ENCODE data around the gene THSD4.

DNA sequence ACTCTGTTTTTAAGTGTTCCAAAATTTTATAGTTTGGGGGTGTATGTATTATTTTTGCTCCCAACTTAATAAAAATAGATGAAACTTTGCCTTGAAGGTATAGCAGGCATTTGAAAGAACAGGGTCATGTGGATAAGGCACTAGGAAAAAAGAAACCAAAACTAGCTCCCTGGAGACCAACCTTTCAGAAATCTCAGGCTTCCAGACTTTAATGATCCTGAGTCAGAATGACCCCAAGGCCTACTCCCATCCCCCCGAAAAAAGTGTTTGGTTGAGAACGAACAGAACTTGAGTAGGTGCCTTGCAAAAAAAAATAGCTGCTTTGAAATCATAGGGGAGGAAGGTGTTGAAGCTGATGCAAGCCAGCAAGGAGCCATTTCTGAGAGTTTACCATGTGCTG is 309.5 kb downstream of the THSD4 start:
- no peak for TF ChIP-seq POLR2A (IDR thresholded peaks at IDR 0.05; ENCODE audit: low read depth, low read length)
- no peak for TF ChIP-seq POLR2AphosphoS5 (IDR thresholded peaks at IDR 0.05; ENCODE audit: low read depth, low read length)
- TF ChIP-seq TAF1 (IDR thresholded peaks at IDR 0.05; ENCODE audit: borderline replicate concordance, low read depth, low read length) = no peak
